HG02938 (cell line): ENCODE data around the gene MOCOS.

Source experiments
- ATAC-seq: cut with Tn5 transposase; IDR thresholded peaks from one replicate; pipeline ENCODE4 v1.9.1; 2021; ENCODE audit warnings: mild to moderate bottlenecking, moderate library complexity; ENCODE audit not compliant: unreplicated experiment

The MOCOS gene

DNA sequence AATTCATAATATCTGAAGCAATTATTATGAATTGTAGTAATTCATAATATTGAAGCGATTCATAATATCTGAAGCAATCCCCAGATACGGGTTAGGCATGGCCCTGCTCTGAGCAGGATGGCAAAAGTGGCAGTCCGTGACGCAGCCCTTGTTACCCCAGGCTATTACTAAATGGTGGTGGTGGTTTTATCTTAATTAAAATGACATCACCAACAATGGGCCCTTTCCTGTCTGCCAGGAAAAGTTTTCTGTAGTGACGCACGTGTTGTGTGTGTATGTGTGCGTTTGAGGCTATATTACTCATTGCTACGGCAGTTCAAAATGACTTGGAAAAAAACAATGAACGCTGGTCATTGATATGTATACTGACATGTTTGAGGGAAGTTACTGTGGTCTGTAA, 10.6 kb upstream of the MOCOS start:
- no peak for ATAC-seq

- ATAC-seq: no peak
Measured at GRCh38 chr18:36177913-36178312, 9.4 kb upstream of the MOCOS start.

DNA sequence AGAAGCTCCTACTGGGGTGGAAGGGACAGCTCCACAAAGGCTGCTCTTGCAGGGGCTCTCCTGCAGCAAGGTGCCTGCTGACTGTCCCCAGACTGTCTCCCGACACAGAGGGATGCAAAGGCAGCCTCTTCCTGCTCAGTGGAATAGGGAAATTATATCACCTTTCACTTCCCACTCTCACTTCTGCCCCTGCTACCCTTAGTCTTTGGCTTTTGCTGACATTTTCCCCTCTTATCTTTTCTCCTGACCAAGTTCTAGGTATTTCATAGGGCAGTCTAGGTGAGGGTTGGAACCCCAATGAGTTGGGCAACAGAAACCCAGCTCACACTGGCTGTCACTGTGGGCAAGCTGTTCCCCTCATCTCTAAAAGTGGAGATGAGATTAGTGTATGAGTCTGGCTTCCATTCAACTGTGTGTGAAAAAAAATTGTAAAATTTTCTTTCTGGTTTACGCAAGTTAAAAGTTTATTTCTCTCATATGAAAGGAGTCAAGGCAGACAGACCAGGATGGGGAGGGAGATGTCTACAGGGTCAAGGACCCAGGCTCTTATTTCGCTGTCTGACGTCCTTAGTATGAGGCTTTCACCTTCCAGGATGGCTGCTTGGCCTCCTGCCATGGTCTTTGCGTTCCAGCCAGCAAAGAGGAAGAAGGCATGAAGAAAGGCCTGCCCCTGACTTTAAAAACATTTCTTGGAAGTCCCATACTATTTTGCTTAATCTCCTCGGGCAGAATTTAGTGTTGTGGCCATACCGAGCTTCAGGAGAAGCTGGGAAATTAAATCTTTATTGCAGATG, 7.5 kb upstream of the MOCOS start:
- no peak for ATAC-seq

- no peak for ATAC-seq
Measured at GRCh38 chr18:36181441-36181840, 5.9 kb upstream of the MOCOS start.

DNA sequence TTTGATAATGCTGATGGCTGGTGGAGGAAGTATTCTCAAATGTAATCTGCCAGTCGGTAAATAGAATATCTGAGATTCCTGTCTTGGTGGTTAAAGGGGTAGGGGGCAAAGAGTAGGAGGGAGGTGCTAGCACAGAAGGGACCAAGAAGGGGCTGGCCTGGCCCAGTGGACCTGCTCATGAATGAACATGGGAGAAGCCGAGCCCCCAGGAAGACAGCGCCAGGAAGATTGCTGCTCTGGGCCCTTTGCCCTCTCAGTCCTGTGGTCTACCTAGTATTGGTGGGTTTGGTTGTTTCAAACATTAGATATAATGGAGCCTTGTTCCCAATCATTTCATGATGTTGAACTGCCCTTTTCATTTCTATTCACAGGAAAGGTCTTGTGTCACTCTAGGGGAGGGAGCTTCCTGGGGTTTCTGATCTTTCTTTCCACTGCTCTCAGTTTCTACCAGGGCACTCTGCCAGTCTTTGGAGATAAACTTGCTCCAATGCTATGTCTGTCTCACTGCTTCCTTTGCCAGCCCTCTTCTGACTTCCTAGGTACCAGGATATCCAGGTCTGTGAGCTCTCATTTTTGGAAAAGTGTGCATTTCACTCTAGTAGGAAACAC, 5.3 kb upstream of the MOCOS start:
- no peak for ATAC-seq

GRCh38 chr18:36183033-36183432, 4.3 kb upstream of the MOCOS start:
- ATAC-seq: no peak

GRCh38 chr18:36183987-36184386, 3.3 kb upstream of the MOCOS start:
- ATAC-seq: no peak

DNA sequence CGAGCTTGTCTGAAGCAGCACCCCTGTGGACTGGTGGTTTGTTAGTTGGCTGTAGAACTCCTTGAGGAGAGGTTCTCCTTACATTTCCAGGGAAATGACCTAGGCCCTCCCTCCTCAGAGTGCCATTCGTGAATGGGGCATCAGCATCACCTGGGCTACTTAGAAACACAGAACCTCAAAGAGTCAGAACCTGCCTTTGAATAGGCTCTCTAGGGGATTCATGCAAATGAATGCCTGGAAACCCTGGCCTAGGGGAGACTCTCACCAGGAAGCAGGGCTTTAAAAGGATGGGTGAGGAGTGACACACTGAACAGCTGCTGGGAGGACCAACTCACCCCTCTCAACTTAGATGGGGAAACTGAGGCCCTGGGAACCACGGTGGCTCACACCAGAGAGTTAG, 2.1 kb upstream of the MOCOS start:
- ATAC-seq: no peak

DNA sequence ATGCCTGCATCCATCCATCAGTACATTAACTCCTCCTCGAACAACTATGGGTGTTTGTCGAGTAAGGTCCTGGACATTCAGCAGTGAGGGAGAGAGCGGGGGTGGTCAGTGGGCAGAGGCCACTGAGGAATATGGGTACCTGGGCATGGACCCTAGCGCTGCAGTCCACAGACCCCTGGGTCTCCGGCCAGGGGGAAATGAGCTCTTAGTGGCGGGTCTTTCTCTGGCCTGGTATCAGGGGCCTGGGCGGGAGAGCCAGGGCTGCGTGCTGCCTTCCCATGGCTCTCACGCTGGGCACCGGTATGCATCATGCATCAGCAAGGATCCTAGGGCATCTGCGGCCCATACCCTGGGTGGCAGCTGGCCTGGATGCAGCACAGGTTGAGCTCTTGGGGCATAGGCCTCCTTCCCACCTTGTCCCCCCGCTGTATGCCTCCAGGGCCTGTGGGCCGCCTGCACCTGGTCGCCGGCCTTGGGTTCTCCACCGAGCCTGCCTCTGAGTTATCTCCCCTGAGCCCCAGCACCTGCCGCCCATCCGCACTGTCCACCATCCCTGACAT, 1.3 kb upstream of the MOCOS start:
- ATAC-seq: no peak

DNA sequence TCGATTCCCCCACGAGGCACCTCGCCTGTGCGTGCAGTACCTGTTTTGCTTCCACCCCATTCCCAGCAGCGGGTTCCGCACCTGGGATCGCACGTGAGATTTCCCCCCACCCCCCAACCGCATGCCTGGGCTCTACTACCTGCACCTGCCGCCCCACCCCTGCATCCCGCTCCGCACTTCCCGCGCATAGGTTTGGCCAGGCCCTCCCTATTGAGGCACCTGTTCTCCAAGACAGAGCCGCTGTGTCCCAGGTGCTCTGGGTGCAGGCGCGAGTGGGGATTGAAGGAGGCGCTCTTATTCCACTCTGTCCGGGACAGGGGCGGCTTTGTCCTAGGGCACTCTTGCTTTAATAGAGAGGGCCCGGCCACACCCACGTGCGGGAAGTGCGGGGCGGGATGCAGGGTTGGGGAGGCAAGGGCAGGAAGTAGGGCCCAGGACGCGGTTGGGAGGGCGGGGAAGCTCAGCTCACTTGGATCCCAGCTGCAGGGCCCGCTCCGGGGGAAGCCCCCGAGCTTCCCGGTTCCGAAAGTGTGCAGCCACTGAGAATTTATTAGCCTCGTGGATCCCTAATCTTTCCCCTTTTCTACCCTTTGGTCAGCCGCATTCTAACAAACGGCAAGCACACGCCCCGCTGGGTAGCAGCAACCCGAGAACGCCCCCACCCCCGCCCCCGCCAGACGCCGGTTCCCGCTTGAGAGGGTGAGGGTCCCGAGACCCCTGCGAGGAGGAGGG, 670 bp upstream of the MOCOS start:
- no peak for ATAC-seq

DNA sequence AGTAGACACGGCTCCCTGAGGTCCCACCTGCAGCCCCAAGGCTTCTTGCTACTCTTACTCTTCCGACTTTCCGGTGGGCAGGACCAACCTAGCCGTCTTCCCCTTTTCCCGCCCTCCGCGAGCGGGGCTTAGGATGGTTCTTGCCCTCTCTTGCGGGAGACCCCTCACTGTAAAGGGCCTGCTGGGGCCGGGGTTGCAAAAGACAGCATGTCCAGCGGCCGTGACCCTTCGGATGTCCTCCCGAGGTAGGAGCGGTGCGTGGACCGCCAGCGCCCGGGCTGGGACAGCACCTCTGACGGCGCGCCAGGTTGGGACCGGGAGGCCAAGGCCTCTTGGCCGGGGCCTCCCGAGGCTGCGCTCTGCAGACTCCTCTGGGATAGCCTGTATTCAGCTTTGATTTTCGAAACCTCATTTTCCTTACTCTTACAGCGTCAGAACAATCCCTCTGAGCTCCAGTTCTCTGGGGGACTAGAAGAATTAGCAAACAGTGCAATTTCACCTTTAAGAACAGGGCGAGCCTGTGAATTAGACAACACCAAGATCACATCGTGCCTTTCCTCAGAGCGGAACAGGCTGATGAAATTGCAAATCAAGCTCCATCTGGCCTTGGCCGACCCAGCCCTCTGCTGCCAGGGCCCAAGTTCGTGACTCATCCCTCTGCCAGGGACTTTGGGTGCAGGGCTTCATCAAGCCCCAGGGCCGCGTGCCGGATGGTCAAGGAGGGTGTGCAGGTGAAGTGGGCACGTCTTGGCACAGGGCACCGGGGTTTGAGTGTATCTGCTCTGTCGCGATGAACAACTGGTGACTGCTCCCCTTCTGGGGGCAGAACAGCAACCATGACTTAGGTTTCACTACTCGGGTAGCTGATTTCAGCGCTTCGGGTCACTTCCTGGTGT, 777 bp downstream of the MOCOS start:
- ATAC-seq: peak; percentile 7

- no peak for ATAC-seq
Measured at GRCh38 chr18:36188916-36189315, 1.6 kb downstream of the MOCOS start.

GRCh38 chr18:36189486-36189885, 2.2 kb downstream of the MOCOS start:
- no peak for ATAC-seq

GRCh38 chr18:36191286-36191685, 4.0 kb downstream of the MOCOS start:
- ATAC-seq: no peak

GRCh38 chr18:36191711-36192110, 4.4 kb downstream of the MOCOS start:
- no peak for ATAC-seq

DNA sequence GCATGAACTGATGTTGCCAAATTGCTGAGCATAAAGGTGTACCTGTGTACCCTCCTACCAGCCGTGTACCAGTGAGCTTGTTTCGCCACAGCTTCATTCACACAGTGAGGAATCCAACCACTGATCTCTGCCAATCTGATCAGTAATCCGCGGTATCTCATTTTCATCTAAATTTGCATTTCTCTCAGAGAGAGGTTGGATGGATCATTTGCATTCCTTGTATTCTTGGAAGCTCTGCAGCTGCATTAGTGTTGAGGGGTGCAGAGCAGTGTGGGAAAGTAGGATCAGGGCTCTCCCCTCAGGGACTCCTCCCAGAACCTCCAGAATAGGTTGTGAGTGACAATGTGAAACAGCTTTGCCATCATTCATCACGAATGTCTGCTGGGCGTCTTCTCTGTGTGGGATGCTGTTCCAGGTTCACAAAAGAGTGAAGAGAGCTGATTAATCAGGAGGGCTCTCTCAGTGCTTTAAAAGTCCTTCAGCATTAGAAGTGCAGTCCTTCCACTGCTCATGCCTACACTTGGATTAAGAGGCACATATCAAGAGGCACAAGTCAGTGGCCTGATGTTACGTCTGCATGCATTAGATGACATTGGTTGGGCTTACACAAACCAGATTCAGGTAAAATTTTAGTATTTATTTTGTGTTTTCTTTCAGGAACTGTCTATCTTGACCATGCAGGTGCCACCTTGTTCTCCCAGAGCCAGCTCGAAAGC, 7.5 kb downstream of the MOCOS start:
- no peak for ATAC-seq

DNA sequence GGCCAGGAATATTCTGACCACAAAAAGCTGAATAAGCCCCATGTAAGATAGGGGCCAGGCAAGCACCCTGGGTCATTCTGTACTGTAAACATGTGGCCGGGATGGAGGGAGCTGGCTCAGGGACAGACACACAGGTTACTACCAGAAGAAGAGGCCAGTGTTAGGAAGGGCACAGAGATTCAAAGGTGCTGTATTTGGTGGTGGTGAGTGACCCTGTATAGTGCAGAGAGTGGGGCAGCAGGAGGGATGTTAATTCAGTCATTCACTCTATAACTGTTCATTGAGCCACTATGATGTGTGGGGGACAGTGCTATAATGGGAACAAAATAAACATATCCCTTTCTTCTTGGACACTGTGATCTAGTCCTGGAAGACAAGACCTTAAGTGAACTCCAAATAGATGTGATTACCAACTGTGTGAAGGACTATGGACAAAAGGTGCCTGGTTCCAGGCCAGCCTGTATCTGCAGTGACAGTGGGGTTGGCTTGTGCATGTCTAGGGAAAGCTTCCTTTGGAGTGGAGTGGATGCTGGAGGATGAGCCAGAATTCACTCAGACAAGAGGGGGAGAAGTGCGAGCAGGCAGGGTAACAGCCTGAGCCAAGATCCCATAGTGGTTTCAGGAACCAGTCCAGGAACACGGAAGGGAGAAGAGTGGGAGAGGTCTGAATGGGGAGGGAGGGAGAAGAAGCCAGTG, 8.3 kb downstream of the MOCOS start:
- ATAC-seq: no peak

DNA sequence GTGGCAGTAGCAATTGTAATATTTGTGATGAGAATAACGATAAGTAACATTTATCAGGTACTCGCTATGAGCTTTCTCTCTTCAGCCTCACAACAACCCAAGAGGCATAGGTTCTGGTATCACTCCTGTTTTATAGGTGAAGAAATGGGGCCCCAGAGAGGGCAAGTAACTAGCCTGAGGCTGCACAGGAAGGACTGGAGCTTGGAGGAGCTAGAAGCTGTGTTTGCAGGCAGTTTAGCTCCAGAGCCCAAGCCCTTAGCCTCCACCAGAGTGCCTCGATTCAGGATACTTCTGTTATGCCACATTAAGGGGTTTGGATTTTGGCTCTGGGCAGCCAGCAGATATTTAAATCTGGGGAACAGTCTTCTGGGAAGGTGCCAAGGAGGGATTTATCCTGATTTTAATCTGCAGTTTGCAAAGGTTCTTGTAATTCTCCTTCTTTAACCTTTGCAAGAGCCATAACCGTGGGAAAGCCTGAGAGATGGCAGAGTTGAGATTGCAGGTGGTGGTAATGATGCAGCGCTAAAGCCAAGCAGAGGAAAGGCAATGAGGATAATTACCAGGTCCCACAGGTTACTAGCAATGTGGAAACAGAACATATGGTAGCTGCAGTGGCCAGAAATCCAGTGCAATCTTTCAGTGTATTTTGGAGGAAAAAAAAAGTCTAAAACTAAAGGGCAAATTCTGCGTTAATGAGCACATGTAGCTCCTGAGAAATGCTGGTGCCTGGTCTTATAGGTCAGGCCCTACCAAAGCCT, 9.1 kb downstream of the MOCOS start:
- no peak for ATAC-seq
